Kidney glomerular epithelial cell (primary cell): ENCODE results near the gene AIFM1.
A peak's percentile ranks its signal among the peaks of the same experiment; 100 is the strongest.

Source experiments
- DNase-seq: peaks from one replicate; lab custom pipeline; 2025; lab: John Stamatoyannopoulos, UW

The AIFM1 gene

DNA sequence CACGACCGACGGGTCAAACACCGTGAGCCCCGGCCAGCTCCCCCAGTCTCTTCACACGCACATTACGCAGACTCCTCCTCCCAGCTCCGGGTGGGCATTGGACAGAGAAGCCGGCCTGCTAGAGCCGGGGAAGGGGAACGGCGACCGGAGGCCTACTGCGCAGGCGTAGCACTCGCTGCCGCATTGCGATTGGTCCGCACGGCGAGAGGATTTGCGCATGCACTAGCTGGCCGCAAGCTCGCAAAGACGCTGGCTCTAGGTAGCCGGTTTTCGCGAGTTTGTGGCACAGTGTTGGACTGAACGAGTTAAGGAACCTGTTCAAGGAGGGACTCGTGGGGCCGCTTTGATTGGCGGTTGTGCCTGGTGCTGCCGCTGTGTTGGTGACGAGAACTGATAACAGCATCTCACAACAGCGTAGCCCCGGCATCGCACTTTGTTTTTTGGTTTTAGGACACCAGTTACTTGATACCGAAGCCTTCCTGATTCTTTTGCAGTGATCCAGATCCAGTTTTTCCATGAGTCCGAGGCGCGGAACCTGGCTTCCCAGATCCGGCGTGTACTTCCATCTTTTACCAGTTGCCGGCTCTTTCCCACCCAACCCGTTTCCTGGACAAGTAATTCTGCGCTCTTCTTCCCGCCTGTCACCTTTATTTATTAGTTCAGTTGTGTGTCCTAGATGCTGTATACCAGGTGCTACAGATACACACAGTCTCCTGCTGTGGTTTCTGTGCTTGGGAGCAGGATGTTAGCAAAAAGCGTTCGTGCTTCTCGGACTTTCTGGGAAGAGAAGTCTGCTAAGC lies at the start of gene AIFM1:
Gene AIFM1, minus strand, starts transcription at position 139 of the 800 bp plus-strand sequence. CDS start 185 bp downstream, outside the sequence.
- peak; percentile 86 for DNase-seq

- no peak for DNase-seq
Observed at GRCh38 chrX:130213376-130213775, 47.7 kb upstream of the AIFM1 start.

GRCh38 chrX:130212371-130212770 lies 46.7 kb upstream of the AIFM1 start:
- DNase-seq: no peak

DNA sequence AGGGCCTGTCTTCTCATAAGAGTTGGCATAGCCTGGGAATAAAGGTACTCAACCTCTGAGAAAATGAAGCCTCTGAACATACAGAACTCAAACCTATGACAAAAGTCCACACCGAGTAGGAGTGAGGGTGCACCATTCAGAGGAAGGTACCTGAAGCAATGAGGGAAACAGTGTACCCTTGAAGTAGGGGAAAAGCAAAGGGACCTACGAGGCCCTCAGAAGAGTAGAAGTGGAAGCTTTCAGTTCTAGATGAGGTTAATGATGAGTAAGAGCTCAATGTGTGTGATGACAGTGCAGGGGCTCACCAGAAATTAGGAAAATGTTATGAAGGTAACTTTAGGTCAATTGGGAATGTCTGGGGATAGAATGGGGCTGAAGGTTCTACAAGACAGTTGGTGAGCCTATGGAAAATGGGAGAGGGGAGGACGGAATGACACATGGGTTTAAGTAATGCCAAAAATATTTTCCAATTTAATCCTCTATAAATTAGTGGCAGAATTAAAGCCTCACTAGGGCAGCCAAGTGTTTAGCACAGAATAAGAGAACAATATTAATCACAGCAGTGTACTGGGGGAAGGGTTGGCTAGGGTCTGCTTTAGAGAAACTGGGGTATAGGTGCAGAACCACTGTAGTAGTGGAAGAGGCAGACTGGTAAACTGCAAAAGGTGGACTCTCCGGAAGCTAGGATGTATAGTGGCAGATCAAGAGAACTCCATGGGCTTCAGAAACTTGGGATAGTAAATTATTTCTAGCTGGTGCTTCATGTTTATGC lies 46.0 kb upstream of the AIFM1 start:
- DNase-seq: no peak

DNA sequence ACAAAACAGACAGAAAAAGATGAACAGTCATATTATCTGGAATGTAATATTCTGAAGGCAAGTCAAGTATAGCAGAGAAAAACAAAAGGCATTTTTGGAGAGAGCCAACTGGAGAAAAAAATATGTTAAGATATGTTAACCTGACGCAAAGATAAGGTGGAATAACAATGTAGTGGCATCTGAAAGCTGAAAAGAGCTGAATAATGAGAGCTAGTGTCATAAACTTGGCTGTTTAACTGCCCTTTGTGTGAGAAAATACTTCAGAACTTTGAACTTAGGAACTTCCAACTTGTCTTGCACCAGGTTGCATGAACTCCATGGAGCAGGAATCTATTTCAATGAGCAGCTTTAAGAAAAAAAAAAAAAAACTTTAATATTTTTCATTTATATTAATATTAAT lies 39.0 kb upstream of the AIFM1 start:
- DNase-seq: no peak

GRCh38 chrX:130197464-130197863 lies 31.8 kb upstream of the AIFM1 start:
- DNase-seq: no peak

DNA sequence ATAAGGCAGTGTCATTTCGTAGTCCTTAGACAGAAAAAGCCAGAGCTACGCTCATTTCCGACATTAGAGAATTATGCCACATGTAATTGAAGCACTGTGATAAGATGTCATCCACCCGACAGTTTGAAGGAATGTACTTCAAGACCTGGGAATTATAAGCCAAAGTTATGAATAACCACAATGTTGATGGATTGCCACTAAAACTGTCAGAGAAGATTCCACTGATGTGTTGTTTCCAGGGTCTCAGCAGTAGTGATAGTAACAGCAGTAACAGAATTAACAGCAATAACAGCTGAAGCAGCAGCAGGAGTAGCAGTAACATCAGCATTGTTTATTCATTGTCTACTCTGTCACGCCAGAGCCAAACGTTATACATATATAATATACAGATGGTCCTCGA lies 30.8 kb upstream of the AIFM1 start:
- DNase-seq: no peak

GRCh38 chrX:130190801-130191200 lies 25.2 kb upstream of the AIFM1 start:
- no peak for DNase-seq

- DNase-seq: no peak
Observed at GRCh38 chrX:130186651-130187050, 21.0 kb upstream of the AIFM1 start.

GRCh38 chrX:130184857-130185256 lies 19.2 kb upstream of the AIFM1 start:
- no peak for DNase-seq

GRCh38 chrX:130184168-130184567 lies 18.5 kb upstream of the AIFM1 start:
- DNase-seq: no peak

DNA sequence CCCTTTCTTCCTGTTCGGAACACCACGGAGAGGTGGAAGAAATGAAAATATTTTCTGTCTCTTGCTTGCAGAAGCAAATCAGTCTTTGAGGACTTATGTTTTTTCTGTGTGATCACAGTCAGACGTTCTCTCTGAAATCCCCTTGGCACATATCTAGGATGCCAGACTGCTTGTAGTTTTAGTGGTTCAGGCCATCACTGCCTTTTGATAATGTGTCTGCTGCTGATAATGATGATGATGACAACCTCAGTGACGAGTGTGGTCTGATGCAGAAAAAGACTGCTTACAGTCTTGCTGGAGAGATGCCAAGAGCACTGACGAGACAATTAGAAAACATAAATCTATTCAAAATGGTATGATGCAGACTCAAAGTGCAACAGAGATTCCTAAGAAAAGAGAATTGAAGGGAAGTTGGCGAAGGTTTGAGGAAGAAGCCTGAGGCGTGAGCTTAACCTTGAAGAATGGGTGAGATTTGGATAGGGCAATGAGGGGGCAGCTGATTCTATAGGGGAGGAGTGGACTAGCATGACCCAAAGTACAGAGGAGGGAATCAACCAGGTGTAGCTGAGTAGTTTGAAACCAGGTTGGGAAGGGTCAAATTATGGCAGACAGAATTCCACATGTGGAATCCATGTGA lies 14.1 kb upstream of the AIFM1 start:
- DNase-seq: no peak

GRCh38 chrX:130179170-130179569 lies 13.5 kb upstream of the AIFM1 start:
- DNase-seq: no peak

GRCh38 chrX:130176942-130177341 lies 11.3 kb upstream of the AIFM1 start:
- no peak for DNase-seq

DNA sequence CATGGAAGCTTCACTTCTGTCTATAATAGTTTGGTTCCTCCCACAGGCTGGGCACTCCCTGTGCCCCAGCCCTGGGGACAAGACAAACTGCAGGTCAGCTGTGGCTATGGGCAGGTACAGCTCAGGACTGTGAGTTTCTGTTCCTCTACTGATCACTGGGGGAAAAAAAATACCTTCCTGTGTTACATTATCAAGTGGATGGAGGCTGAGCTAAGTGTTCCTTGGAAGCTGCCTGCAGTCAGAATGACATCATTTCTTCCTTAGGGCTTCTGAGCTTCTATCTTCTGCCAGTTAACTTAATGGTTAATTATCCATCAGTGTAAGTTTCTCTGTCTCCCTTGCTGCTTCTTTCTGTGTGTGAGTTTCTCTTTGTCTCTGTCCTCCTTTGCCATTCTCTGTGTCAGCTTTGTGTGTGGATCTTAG lies 10.7 kb upstream of the AIFM1 start:
- no peak for DNase-seq

DNA sequence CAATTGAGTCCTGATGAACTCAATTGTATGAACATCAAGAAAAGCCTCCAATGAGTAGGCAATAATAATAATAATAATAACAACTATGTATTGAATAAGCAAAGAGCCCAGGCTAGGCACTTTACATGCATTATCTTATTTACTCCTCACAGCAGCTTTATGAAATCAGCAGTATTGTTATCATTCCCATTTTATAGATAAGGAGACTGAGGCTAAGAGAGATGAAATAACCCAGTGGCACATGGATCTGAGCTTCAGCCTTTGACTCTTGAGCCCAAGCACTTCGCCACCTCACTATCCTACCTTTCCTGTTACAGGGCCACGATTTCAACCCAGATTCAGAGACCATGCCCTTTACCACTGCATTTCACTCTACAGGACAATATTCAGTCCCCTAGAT lies 9.3 kb upstream of the AIFM1 start:
- DNase-seq: no peak

DNA sequence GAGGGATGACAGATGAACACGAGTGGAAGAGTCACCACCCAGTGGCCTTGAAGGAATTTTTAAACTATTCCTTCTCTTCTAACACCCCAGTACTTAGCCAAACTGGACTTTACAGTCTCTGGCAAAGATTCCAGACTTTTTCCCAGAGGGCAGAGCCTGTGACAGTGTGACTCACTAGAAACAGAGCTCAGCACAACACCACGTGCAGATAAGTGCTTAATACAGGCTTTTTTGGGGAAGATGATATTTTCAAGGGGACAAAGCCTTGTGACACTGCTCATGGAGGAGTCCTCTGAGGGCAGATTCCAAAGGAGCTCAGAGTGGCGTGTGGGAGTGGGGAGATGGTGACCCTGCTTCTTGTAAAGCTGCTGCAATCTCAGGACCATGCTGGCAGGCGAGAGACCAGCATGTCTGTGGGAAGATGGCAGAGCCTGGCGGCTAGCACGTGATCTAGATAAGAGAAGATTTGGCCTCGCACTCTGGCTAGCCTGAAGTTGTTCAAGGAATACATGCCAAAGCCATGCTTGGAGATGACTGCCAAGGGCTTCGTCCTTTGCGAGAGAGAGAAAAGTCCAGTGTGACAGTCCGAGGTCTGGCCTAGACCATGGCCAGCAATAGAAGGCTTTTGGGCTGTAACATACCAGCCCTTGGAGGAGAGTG lies 8.5 kb upstream of the AIFM1 start:
- no peak for DNase-seq

GRCh38 chrX:130173190-130173895 lies 7.7 kb upstream of the AIFM1 start:
- no peak for DNase-seq

DNA sequence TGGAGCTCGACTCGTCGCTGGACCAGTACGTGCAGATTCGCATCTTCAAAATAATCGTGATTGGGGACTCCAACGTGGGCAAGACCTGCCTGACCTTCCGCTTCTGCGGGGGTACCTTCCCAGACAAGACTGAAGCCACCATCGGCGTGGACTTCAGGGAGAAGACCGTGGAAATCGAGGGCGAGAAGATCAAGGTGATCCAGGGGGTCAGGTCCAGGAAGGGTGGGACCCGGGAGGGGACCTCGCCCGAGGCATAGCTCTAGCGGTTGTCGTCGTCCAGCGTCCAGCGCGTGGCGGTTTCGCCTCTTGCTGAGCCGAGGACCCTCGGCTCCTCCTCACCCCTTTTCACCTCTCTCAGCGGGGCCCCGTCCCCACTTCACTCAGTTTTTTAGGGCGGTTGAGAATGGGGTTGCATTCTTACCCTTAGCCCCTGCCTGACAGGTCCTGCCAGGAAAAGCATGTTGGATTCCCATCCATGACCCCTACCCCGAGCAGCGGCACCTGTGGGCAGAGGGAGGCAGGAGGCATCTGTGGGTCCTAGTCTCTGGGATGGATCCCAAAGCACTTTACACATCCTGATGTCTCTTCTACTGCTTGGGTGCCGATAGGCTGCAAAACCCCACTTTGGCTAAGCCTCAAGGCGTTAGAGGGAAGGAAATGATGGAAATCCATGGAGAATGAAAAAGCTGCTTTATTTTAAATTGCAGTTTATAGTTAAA lies 6.6 kb upstream of the AIFM1 start:
- DNase-seq: no peak

GRCh38 chrX:130171446-130172126 lies 5.9 kb upstream of the AIFM1 start, which contains the start of gene RAB33A:
Gene RAB33A, plus strand, starts transcription at chrX:130171962. Its CDS starts 101 bp downstream, at chrX:130172063.
- no peak for DNase-seq
